ENCODE data around the gene AHI1. TPM values are rescaled to one million over a fixed set of nuclear protein-coding genes. Genes with fewer than 3 reads are reported as not detected.

Gene AHI1
- total RNA-seq, 3 donors from 2014 or later, result 17.7 to 34.7 (median 26.5) TPM

DNA sequence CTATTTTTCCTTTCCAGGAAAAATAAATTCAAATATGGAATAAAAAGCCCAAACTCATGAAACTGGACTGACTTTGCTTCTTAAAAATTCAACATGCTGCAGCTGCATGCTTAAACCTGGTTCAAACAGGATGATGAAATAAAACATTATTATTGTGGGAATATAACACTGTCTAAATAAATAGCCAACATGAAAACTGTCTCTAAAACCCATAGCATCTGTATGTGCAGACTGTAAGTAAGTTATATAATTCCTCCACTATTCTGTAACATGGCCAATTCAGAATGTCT lies 30.4 kb upstream of the AHI1 start:
- no peak for DNase-seq

DNA sequence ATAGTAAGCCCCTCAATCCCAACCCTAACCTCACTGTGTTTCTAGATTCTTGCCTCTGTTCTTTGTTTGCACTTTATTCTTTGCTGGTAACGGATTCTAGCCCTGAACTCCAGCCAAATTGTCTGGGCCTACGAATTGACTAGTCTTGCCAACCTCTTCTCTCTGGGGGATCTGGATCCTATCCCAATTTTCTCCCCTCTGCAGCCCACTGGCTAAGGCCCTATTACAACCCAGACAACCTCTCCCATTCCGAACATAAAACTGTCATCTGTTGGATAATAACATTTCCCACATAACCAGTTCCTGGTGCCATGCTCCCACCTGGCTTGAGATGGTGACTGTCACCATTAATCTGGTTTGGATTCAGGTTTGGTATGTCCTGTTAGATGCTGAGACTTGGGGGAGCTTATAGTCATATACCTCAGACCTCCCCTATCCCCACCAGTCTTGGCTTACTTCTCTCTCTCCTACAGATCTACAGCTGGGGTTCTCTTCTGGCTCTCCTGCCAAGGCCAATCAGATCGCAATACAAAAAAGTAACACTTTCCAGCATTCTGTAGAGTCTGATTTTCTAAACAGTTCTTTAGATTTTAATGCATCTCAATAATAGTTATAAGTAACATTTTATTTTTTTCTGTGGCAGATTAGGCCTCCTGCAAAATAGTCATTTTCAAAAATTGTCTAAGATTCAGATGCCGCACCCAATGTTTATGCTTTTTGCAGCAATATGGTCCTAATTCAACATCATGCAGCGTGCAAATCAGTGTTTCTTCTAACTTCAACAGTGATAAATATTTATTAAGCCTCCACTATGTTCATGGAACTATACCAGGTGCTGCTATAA lies 29.8 kb upstream of the AHI1 start:
- TF ChIP-seq, protein P1, sequence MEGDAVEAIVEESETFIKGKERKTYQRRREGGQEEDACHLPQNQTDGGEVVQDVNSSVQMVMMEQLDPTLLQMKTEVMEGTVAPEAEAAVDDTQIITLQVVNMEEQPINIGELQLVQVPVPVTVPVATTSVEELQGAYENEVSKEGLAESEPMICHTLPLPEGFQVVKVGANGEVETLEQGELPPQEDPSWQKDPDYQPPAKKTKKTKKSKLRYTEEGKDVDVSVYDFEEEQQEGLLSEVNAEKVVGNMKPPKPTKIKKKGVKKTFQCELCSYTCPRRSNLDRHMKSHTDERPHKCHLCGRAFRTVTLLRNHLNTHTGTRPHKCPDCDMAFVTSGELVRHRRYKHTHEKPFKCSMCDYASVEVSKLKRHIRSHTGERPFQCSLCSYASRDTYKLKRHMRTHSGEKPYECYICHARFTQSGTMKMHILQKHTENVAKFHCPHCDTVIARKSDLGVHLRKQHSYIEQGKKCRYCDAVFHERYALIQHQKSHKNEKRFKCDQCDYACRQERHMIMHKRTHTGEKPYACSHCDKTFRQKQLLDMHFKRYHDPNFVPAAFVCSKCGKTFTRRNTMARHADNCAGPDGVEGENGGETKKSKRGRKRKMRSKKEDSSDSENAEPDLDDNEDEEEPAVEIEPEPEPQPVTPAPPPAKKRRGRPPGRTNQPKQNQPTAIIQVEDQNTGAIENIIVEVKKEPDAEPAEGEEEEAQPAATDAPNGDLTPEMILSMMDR (IDR thresholded peaks at IDR 0.05), result no peak
- DNase-seq (no peak), ATAC-seq (no peak)
- no peaks in the 10 kb centered on the region for H3K36me3 ChIP-seq (ENCODE audit: low read depth)
- no peaks in the 10 kb centered on the region for H3K9me3 ChIP-seq
- H3K4me3 ChIP-seq, result no peak overlapping the region
- peaks cover 10% of the 10 kb centered on the region for H3K4me1 ChIP-seq (ENCODE audit: low read depth)
- intact Hi-C loops (cut with DNase I, micrococcal nuclease), result no loop called here

More for the DNA sequence above, 30.4 kb upstream of the AHI1 start:
- no peaks in the 10 kb centered on the region for H3K36me3 ChIP-seq (ENCODE audit: low read depth)
- TF ChIP-seq, protein P1 (IDR thresholded peaks at IDR 0.05), result no peak
- intact Hi-C loops (cut with DNase I, micrococcal nuclease), result no loop called here
- peaks cover 10% of the 10 kb centered on the region for H3K4me1 ChIP-seq (ENCODE audit: low read depth)
- ATAC-seq, result no peak
- no peaks in the 10 kb centered on the region for H3K9me3 ChIP-seq
- H3K4me3 ChIP-seq, result no peak overlapping the region

DNA sequence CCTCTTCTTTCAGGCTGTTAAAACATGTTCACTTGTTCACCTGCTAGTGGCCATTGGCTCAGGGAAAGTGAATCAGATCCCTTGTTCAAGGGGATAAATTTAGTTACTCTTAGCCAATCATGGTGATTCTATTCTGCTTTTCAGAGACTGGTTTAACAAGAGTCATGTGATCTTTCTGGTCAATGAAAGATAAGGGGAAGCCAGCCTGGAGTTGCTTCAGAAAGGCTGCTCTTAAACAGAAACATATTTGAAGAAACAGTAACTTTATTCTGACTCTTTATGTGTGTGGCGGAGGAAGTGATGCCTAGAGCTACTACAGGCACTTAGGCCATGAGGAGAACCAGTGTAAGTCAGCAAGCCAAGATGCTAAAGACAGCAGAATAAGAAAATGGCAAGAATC lies 28.1 kb upstream of the AHI1 start:
- no peak for ATAC-seq
- Histone ChIP-seq H3K9me3 (no peaks in the 10 kb centered on the region), H3K36me3 (ENCODE audit: low read depth) (no peaks in the 10 kb centered on the region), H3K4me1 (ENCODE audit: low read depth) (peaks cover 10% of the 10 kb centered on the region), H3K4me3 (no peak overlapping the region)
- no peak for DNase-seq
- TF ChIP-seq, protein P1 (IDR thresholded peaks at IDR 0.05), result no peak
- intact Hi-C loops (cut with DNase I, micrococcal nuclease), result no loop called here

DNA sequence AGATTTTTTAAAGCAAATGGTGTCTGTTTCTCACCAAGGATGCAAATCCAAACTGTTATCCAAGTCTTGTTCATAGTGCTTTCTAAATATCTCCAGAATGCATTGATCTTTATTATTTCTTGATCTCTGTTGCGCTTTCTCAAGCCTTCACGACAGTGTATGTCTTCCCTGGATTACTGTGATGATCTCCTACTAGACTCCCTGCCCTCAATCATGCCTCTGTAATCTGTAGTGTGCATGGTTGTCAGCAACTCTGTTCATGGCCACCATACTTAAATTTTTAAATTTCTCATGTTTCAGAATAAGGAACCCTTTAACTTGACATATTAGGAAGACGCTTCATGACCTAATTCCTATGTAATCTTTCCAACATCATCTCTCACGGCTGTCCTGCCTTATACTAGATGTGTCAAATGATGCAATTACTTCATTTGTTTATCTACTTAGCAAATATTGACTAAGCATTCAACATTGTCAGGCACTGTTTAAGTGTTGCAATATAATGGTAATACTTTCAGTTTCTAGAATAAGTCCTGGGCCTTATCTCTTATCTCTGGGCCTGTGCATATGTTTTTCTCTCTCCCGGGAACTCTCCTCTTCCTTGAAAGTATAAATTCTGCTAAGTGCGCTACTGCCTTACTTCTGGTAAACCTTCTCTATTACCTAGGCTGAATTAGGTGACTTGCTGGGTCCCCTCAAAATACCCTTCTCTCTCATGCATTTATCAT lies 25.6 kb upstream of the AHI1 start:
- Histone ChIP-seq H3K4me3 (no peak overlapping the region), H3K9me3 (no peaks in the 10 kb centered on the region), H3K4me1 (ENCODE audit: low read depth) (peaks cover 10% of the 10 kb centered on the region), H3K36me3 (ENCODE audit: low read depth) (no peaks in the 10 kb centered on the region)
- TF ChIP-seq, protein P1 (IDR thresholded peaks at IDR 0.05), result no peak
- DNase-seq (no peak), ATAC-seq (peak; percentile 96)
- intact Hi-C loops (cut with DNase I, micrococcal nuclease), result no loop called here

DNA sequence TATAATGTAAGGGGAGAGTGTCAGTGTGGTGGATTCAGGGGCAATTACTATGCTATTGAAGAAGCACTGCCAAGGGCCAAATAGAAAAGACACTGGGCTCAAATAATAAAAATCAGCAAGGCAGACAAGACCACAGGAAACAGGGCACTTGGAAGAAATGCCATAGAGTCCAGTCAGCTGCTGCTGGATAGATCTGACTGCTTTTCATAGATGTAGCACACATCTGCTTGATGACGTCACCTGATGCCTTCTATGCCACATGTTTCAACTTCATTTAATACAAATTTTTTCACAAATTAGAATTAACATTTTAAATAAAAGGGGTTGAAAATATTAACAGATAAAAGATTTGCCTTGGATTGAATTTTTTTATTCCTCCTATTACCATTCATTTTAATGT lies 23.9 kb upstream of the AHI1 start:
- no peak for DNase-seq
- intact Hi-C loops (cut with DNase I, micrococcal nuclease), result no loop called here
- H3K36me3 ChIP-seq (ENCODE audit: low read depth), result no peaks in the 10 kb centered on the region

More for the DNA sequence above, 23.9 kb upstream of the AHI1 start:
- Histone ChIP-seq H3K4me3 (no peak overlapping the region), H3K4me1 (ENCODE audit: low read depth) (peaks cover 10% of the 10 kb centered on the region), H3K9me3 (peaks cover 5% of the 10 kb centered on the region)
- ATAC-seq, result no peak
- TF ChIP-seq, protein P1 (IDR thresholded peaks at IDR 0.05), result no peak

All from mucosa of descending colon (tissue), 3 donors.